Stimulated activated CD4-positive, alpha-beta T cell treated with anti-CD3 and anti-CD28 coated beads, Interleukin-4, amount 100 ng/mL, for 24 hours (primary cell): ENCODE measurements around the gene LACTB.
"Not testable (repeated sequence)": the region's sequence is repeated elsewhere in the genome, so short reads cannot be mapped to it uniquely, and the experiment has no call there.

ENCODE experiments used
- DNase-seq: peaks from one replicate; pipeline ENCODE4 v3.0.0-alpha.2; 2020

The LACTB gene

GRCh38 chr15:63090472-63090871 is 31.2 kb upstream of the LACTB start:
- no peak for DNase-seq

GRCh38 chr15:63090887-63091286 is 30.8 kb upstream of the LACTB start:
- no peak for DNase-seq

GRCh38 chr15:63091679-63092446 is 29.8 kb upstream of the LACTB start:
- no peak for DNase-seq

GRCh38 chr15:63093486-63094205 is 28.0 kb upstream of the LACTB start:
- peak; percentile 76 for DNase-seq

- no peak for DNase-seq
Observed at GRCh38 chr15:63094495-63094931, 27.1 kb upstream of the LACTB start.

- DNase-seq, result no peak
Observed at GRCh38 chr15:63096178-63096577, 25.5 kb upstream of the LACTB start.

- DNase-seq, result not testable (repeated sequence)
Observed at GRCh38 chr15:63098901-63099300, 22.8 kb upstream of the LACTB start.

GRCh38 chr15:63099581-63099980 is 22.1 kb upstream of the LACTB start:
- DNase-seq, result not testable (repeated sequence)

GRCh38 chr15:63103416-63103815 is 18.2 kb upstream of the LACTB start:
- DNase-seq, result no peak

- DNase-seq, result no peak
Observed at GRCh38 chr15:63104727-63105126, 16.9 kb upstream of the LACTB start.

- not testable (repeated sequence) for DNase-seq
Observed at GRCh38 chr15:63105354-63105753, 16.3 kb upstream of the LACTB start.

- DNase-seq, result no peak
Observed at GRCh38 chr15:63107895-63108546, 13.6 kb upstream of the LACTB start.

- no peak for DNase-seq
Observed at GRCh38 chr15:63109498-63109897, 12.2 kb upstream of the LACTB start.

GRCh38 chr15:63109920-63110319 is 11.7 kb upstream of the LACTB start:
- DNase-seq, result no peak

- DNase-seq, result no peak
Observed at GRCh38 chr15:63110428-63111026, 11.1 kb upstream of the LACTB start.

GRCh38 chr15:63111481-63111880 is 10.2 kb upstream of the LACTB start:
- DNase-seq, result no peak

GRCh38 chr15:63112871-63113270 is 8.8 kb upstream of the LACTB start:
- DNase-seq, result no peak

- no peak for DNase-seq
Observed at GRCh38 chr15:63114465-63114864, 7.2 kb upstream of the LACTB start.

GRCh38 chr15:63118854-63119253 is 2.8 kb upstream of the LACTB start:
- no peak for DNase-seq

GRCh38 chr15:63122002-63122875 is 578 bp downstream of the LACTB start:
- DNase-seq, result peak; percentile 73

GRCh38 chr15:63124506-63124905 is 2.8 kb downstream of the LACTB start:
- DNase-seq, result no peak

- DNase-seq, result no peak
Observed at GRCh38 chr15:63126726-63127125, 5.1 kb downstream of the LACTB start.
